ENCODE data around the gene HPGD. TPM values are rescaled to one million over a fixed set of nuclear protein-coding genes. Genes with fewer than 3 reads are reported as not detected.
A peak's percentile ranks its signal among the peaks of the same experiment; 100 is the strongest.

HPGD gene
- total RNA-seq, 1 donor from 2014 or later = 4.2 TPM

- no peak for FAIRE-seq
Measured at GRCh38 chr4:174555789-174556630, 33.7 kb upstream of the HPGD start.

GRCh38 chr4:174554231-174554728 is 32.0 kb upstream of the HPGD start:
- Histone ChIP-seq H3K27me3 (ENCODE audit: control insufficient read depth, insufficient read depth, low read length) (no peaks in the 10 kb centered on the region), H3K4me3 (ENCODE audit: low read depth, low read length) (no peak overlapping the region), H3K36me3 (ENCODE audit: control insufficient read depth, insufficient read depth, low read length) (no peaks in the 10 kb centered on the region)
- DNase-seq (ENCODE audit: low read depth) (no peak), FAIRE-seq (no peak)
- TF ChIP-seq, protein P1, sequence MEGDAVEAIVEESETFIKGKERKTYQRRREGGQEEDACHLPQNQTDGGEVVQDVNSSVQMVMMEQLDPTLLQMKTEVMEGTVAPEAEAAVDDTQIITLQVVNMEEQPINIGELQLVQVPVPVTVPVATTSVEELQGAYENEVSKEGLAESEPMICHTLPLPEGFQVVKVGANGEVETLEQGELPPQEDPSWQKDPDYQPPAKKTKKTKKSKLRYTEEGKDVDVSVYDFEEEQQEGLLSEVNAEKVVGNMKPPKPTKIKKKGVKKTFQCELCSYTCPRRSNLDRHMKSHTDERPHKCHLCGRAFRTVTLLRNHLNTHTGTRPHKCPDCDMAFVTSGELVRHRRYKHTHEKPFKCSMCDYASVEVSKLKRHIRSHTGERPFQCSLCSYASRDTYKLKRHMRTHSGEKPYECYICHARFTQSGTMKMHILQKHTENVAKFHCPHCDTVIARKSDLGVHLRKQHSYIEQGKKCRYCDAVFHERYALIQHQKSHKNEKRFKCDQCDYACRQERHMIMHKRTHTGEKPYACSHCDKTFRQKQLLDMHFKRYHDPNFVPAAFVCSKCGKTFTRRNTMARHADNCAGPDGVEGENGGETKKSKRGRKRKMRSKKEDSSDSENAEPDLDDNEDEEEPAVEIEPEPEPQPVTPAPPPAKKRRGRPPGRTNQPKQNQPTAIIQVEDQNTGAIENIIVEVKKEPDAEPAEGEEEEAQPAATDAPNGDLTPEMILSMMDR (IDR thresholded peaks at IDR 0.05; ENCODE audit: insufficient read depth, low read length, severe bottlenecking) = no peak

More at GRCh38 chr4:174555789-174556630, 33.7 kb upstream of the HPGD start:
- no peaks in the 10 kb centered on the region for H3K27me3 ChIP-seq (ENCODE audit: control insufficient read depth, insufficient read depth, low read length)
- H3K36me3 ChIP-seq (ENCODE audit: control insufficient read depth, insufficient read depth, low read length) = no peaks in the 10 kb centered on the region
- DNase-seq (ENCODE audit: low read depth) = no peak
- H3K4me3 ChIP-seq (ENCODE audit: low read depth, low read length) = no peak overlapping the region
- TF ChIP-seq, protein P1 (IDR thresholded peaks at IDR 0.05; ENCODE audit: insufficient read depth, low read length, severe bottlenecking) = no peak

GRCh38 chr4:174553828-174554227 is 31.5 kb upstream of the HPGD start:
- TF ChIP-seq, protein P1 (IDR thresholded peaks at IDR 0.05; ENCODE audit: insufficient read depth, low read length, severe bottlenecking) = no peak
- Histone ChIP-seq H3K27me3 (ENCODE audit: control insufficient read depth, insufficient read depth, low read length) (no peaks in the 10 kb centered on the region), H3K4me3 (ENCODE audit: low read depth, low read length) (no peak overlapping the region), H3K36me3 (ENCODE audit: control insufficient read depth, insufficient read depth, low read length) (no peaks in the 10 kb centered on the region)
- FAIRE-seq (no peak), DNase-seq (ENCODE audit: low read depth) (peak; percentile 67)

- H3K27me3 ChIP-seq (ENCODE audit: control insufficient read depth, insufficient read depth, low read length) = no peaks in the 10 kb centered on the region
- DNase-seq (ENCODE audit: low read depth) = no peak
- H3K4me3 ChIP-seq (ENCODE audit: low read depth, low read length) = no peak overlapping the region
- no peak for FAIRE-seq
- H3K36me3 ChIP-seq (ENCODE audit: control insufficient read depth, insufficient read depth, low read length) = no peaks in the 10 kb centered on the region
- TF ChIP-seq, protein P1 (IDR thresholded peaks at IDR 0.05; ENCODE audit: insufficient read depth, low read length, severe bottlenecking) = no peak
Measured at GRCh38 chr4:174553031-174553430, 30.7 kb upstream of the HPGD start.

DNA sequence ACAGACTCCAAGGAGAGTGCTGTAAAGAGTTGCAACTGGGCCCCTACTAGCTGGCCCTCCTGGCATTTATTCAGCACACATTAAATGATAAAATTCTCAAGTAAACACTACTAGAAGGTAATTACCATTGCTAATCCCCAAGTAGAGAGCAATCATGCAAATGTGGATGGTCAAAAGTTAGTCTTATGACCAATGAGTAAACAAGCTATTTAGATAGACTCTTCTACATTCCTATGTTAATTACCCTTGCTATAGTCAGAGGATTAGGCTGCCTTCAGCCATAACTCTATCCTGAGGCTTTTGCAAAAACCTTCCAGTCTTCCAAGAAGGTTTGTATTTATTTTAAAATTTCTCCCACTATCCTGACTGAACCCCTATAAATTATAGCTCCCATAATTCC is 28.3 kb upstream of the HPGD start:
- no peak for DNase-seq (ENCODE audit: low read depth)
- Histone ChIP-seq H3K36me3 (ENCODE audit: control insufficient read depth, insufficient read depth, low read length) (no peaks in the 10 kb centered on the region), H3K4me3 (ENCODE audit: low read depth, low read length) (no peak overlapping the region), H3K27me3 (ENCODE audit: control insufficient read depth, insufficient read depth, low read length) (no peaks in the 10 kb centered on the region)
- FAIRE-seq = no peak
- TF ChIP-seq, protein P1 (IDR thresholded peaks at IDR 0.05; ENCODE audit: insufficient read depth, low read length, severe bottlenecking) = no peak
